ENCODE measurements around the gene HYLS1.

HYLS1 gene

GRCh38 chr11:125950178-125950490 is 62.7 kb downstream of the HYLS1 start:
- DNase-seq (ENCODE audit: low read depth) = no peak
